ENCODE results near the gene PCK2. TPM values are rescaled to one million over a fixed set of nuclear protein-coding genes. Genes with fewer than 3 reads are reported as not detected.

Gene PCK2
- total RNA-seq, 1 donor from 2014 or later, result 22.2 TPM

- TF ChIP-seq CTCF (IDR thresholded peaks at IDR 0.05; ENCODE audit: unreplicated experiment), result no peak
- H3K4me3 Mint-ChIP-seq, result no peak overlapping the region
- H3K9me3 Mint-ChIP-seq, result no peaks in the 10 kb centered on the region
- peaks cover 9% of the 10 kb centered on the region for H3K36me3 Mint-ChIP-seq
- H3K27ac Mint-ChIP-seq, result no peak overlapping the region
- peaks cover 17% of the 10 kb centered on the region for H3K4me1 Mint-ChIP-seq
- no peak for DNase-seq (ENCODE audit: low spot score in 2 of 2, unreplicated experiment in 2 of 2)
- H3K27me3 Mint-ChIP-seq (ENCODE audit: low read depth), result no peaks in the 10 kb centered on the region
Measured at GRCh38 chr14:24098229-24098926, 4.3 kb downstream of the PCK2 start.

GRCh38 chr14:24098927-24099813 lies 5.1 kb downstream of the PCK2 start:
- no peak overlapping the region for H3K27ac Mint-ChIP-seq
- no peak overlapping the region for H3K4me3 Mint-ChIP-seq
- no peak for DNase-seq (ENCODE audit: low spot score in 2 of 2, unreplicated experiment in 2 of 2)
- H3K36me3 Mint-ChIP-seq, result peaks cover 16% of the 10 kb centered on the region
- peaks cover 13% of the 10 kb centered on the region for H3K4me1 Mint-ChIP-seq
- no peaks in the 10 kb centered on the region for H3K27me3 Mint-ChIP-seq (ENCODE audit: low read depth)
- H3K9me3 Mint-ChIP-seq, result no peaks in the 10 kb centered on the region
- no peak for TF ChIP-seq CTCF (IDR thresholded peaks at IDR 0.05; ENCODE audit: unreplicated experiment)

- no peak for DNase-seq (ENCODE audit: low spot score in 2 of 2, unreplicated experiment in 2 of 2)
- TF ChIP-seq CTCF (IDR thresholded peaks at IDR 0.05; ENCODE audit: unreplicated experiment), result no peak
- H3K9me3 Mint-ChIP-seq, result peaks cover 8% of the 10 kb centered on the region
- no peaks in the 10 kb centered on the region for H3K27me3 Mint-ChIP-seq (ENCODE audit: low read depth)
- no peak overlapping the region for H3K27ac Mint-ChIP-seq
- H3K4me3 Mint-ChIP-seq, result no peak overlapping the region
- H3K4me1 Mint-ChIP-seq, result peaks cover 5% of the 10 kb centered on the region
- H3K36me3 Mint-ChIP-seq, result peaks cover 19% of the 10 kb centered on the region
Measured at GRCh38 chr14:24100197-24100981, 6.3 kb downstream of the PCK2 start.

GRCh38 chr14:24100982-24101494 lies 6.9 kb downstream of the PCK2 start:
- H3K4me3 Mint-ChIP-seq, result no peak overlapping the region
- H3K9me3 Mint-ChIP-seq, result peaks cover 8% of the 10 kb centered on the region
- peaks cover 19% of the 10 kb centered on the region for H3K36me3 Mint-ChIP-seq
- H3K4me1 Mint-ChIP-seq, result no peaks in the 10 kb centered on the region
- no peak overlapping the region for H3K27ac Mint-ChIP-seq
- TF ChIP-seq CTCF (IDR thresholded peaks at IDR 0.05; ENCODE audit: unreplicated experiment), result no peak
- no peak for DNase-seq (ENCODE audit: low spot score in 2 of 2, unreplicated experiment in 2 of 2)
- no peaks in the 10 kb centered on the region for H3K27me3 Mint-ChIP-seq (ENCODE audit: low read depth)

- no peak for DNase-seq (ENCODE audit: low spot score in 2 of 2, unreplicated experiment in 2 of 2)
- peaks cover 8% of the 10 kb centered on the region for H3K9me3 Mint-ChIP-seq
- no peak for TF ChIP-seq CTCF (IDR thresholded peaks at IDR 0.05; ENCODE audit: unreplicated experiment)
- H3K4me3 Mint-ChIP-seq, result no peak overlapping the region
- no peaks in the 10 kb centered on the region for H3K4me1 Mint-ChIP-seq
- peaks cover 19% of the 10 kb centered on the region for H3K36me3 Mint-ChIP-seq
- H3K27me3 Mint-ChIP-seq (ENCODE audit: low read depth), result no peaks in the 10 kb centered on the region
- H3K27ac Mint-ChIP-seq, result no peak overlapping the region
Measured at GRCh38 chr14:24102357-24103048, 8.4 kb downstream of the PCK2 start.

All from mesothelial cell of epicardium (in vitro differentiated cells).